ENCODE data around the gene SEMA5B. TPM values are rescaled to one million over a fixed set of nuclear protein-coding genes. Genes with fewer than 3 reads are reported as not detected.

The SEMA5B gene
- polyA plus RNA-seq, 1 donor from 2014 or later = 7.0 TPM

- Histone ChIP-seq H3K9ac (ENCODE audit: low read length) (peak overlapping the region; percentile 69), H3K79me2 (replicated peaks; ENCODE audit: insufficient read depth, low read length) (no peaks in the 10 kb centered on the region), H2AFZ (ENCODE audit: low read depth, low read length) (peak overlapping the region; percentile 74), H3K27me3 (ENCODE audit: insufficient read depth, low read depth, low read length) (peaks cover 17% of the 10 kb centered on the region), H3K4me3 (ENCODE audit: low read length) (peak overlapping the region; percentile 93), H4K20me1 (ENCODE audit: insufficient read depth) (no peaks in the 10 kb centered on the region), H3K9me2 (ENCODE audit: insufficient read depth, low read length) (no peaks in the 10 kb centered on the region), H3F3A (ENCODE audit: insufficient read depth, low read length, poor library complexity, severe bottlenecking) (no peaks in the 10 kb centered on the region), H3K27ac (ENCODE audit: low read length) (no peak overlapping the region), H3K9me3 (ENCODE audit: low read length) (no peaks in the 10 kb centered on the region), H3K36me3 (ENCODE audit: insufficient read depth, low read length) (no peaks in the 10 kb centered on the region), H3K4me2 (ENCODE audit: low read length) (peak overlapping the region; percentile 53)
- TF ChIP-seq CTCF (IDR thresholded peaks at IDR 0.05; ENCODE audit: poor library complexity, severe bottlenecking) (peak; percentile 76), RAD21 (conservative IDR thresholded peaks at IDR 0.05) (peak; percentile 75), TAF1 (IDR thresholded peaks at IDR 0.05; ENCODE audit: low read depth) (no peak), MXI1 (conservative IDR thresholded peaks at IDR 0.05; ENCODE audit: poor library complexity, severe bottlenecking) (no peak), SMC3 (conservative IDR thresholded peaks at IDR 0.05; ENCODE audit: poor library complexity) (peak; percentile 79), EP300 (conservative IDR thresholded peaks at IDR 0.05; ENCODE audit: poor library complexity, severe bottlenecking) (no peak), EZH2 (IDR thresholded peaks at IDR 0.05; ENCODE audit: borderline replicate concordance, insufficient read depth, low read length, poor library complexity, severe bottlenecking) (no peak), POLR2AphosphoS5 (IDR thresholded peaks at IDR 0.05) (no peak)
- TF ChIP-seq, protein P1, sequence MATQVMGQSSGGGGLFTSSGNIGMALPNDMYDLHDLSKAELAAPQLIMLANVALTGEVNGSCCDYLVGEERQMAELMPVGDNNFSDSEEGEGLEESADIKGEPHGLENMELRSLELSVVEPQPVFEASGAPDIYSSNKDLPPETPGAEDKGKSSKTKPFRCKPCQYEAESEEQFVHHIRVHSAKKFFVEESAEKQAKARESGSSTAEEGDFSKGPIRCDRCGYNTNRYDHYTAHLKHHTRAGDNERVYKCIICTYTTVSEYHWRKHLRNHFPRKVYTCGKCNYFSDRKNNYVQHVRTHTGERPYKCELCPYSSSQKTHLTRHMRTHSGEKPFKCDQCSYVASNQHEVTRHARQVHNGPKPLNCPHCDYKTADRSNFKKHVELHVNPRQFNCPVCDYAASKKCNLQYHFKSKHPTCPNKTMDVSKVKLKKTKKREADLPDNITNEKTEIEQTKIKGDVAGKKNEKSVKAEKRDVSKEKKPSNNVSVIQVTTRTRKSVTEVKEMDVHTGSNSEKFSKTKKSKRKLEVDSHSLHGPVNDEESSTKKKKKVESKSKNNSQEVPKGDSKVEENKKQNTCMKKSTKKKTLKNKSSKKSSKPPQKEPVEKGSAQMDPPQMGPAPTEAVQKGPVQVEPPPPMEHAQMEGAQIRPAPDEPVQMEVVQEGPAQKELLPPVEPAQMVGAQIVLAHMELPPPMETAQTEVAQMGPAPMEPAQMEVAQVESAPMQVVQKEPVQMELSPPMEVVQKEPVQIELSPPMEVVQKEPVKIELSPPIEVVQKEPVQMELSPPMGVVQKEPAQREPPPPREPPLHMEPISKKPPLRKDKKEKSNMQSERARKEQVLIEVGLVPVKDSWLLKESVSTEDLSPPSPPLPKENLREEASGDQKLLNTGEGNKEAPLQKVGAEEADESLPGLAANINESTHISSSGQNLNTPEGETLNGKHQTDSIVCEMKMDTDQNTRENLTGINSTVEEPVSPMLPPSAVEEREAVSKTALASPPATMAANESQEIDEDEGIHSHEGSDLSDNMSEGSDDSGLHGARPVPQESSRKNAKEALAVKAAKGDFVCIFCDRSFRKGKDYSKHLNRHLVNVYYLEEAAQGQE (IDR thresholded peaks at IDR 0.05; ENCODE audit: borderline replicate concordance) = no peak
These were observed 768 bp upstream of the SEMA5B start for GRCh38 chr3:123028233-123028828.

- H3K4me3 ChIP-seq (ENCODE audit: low read length) = peak overlapping the region; percentile 93
- H2AFZ ChIP-seq (ENCODE audit: low read depth, low read length) = no peak overlapping the region
- H3K9me2 ChIP-seq (ENCODE audit: insufficient read depth, low read length) = no peaks in the 10 kb centered on the region
- peak overlapping the region; percentile 72 for H3K4me2 ChIP-seq (ENCODE audit: low read length)
- H4K20me1 ChIP-seq (ENCODE audit: insufficient read depth) = no peaks in the 10 kb centered on the region
- peak overlapping the region; percentile 69 for H3K9ac ChIP-seq (ENCODE audit: low read length)
- TF ChIP-seq EZH2 (IDR thresholded peaks at IDR 0.05; ENCODE audit: borderline replicate concordance, insufficient read depth, low read length, poor library complexity, severe bottlenecking) (no peak), POLR2AphosphoS5 (IDR thresholded peaks at IDR 0.05) (no peak), SMC3 (conservative IDR thresholded peaks at IDR 0.05; ENCODE audit: poor library complexity) (peak; percentile 9), EP300 (conservative IDR thresholded peaks at IDR 0.05; ENCODE audit: poor library complexity, severe bottlenecking) (no peak), CTCF (IDR thresholded peaks at IDR 0.05; ENCODE audit: poor library complexity, severe bottlenecking) (no peak), MXI1 (conservative IDR thresholded peaks at IDR 0.05; ENCODE audit: poor library complexity, severe bottlenecking) (peak; percentile 62), RAD21 (conservative IDR thresholded peaks at IDR 0.05) (no peak), TAF1 (IDR thresholded peaks at IDR 0.05; ENCODE audit: low read depth) (peak; percentile 16)
- TF ChIP-seq, protein P1 (IDR thresholded peaks at IDR 0.05; ENCODE audit: borderline replicate concordance) = no peak
- no peaks in the 10 kb centered on the region for H3F3A ChIP-seq (ENCODE audit: insufficient read depth, low read length, poor library complexity, severe bottlenecking)
- no peak overlapping the region for H3K27ac ChIP-seq (ENCODE audit: low read length)
- H3K9me3 ChIP-seq (ENCODE audit: low read length) = no peaks in the 10 kb centered on the region
- no peaks in the 10 kb centered on the region for H3K79me2 ChIP-seq (replicated peaks; ENCODE audit: insufficient read depth, low read length)
- no peaks in the 10 kb centered on the region for H3K36me3 ChIP-seq (ENCODE audit: insufficient read depth, low read length)
- H3K27me3 ChIP-seq (ENCODE audit: insufficient read depth, low read depth, low read length) = peaks cover 17% of the 10 kb centered on the region
These were observed 835 bp downstream of the SEMA5B start for GRCh38 chr3:123026565-123027291.
